IPS-20b (cell line): ENCODE measurements around the gene SSMEM1.
"Not testable (repeated sequence)": the region's sequence is repeated elsewhere in the genome, so short reads cannot be mapped to it uniquely, and the experiment has no call there.

ENCODE experiments used
- H3K27ac ChIP-seq: one replicate; pipeline ENCODE4 v1.5.1; 2013; ENCODE audit warnings: low read length
- H3K27me3 ChIP-seq: 2 replicates; pipeline ENCODE4 v1.6.1; 2013; ENCODE audit warnings: mild to moderate bottlenecking, low read length, inconsistent platforms; ENCODE audit not compliant: insufficient read depth
- H3K36me3 ChIP-seq: 2 replicates; pipeline ENCODE4 v1.6.1; 2013; ENCODE audit warnings: low read depth, mild to moderate bottlenecking, inconsistent platforms, low read length, moderate library complexity; ENCODE audit not compliant: insufficient read depth
- H3K4me1 ChIP-seq: 2 replicates; pipeline ENCODE4 v1.6.1; 2013; ENCODE audit warnings: mild to moderate bottlenecking, control low read depth, inconsistent platforms, low read length, moderate library complexity; ENCODE audit not compliant: insufficient read depth
- H3K4me3 ChIP-seq: 2 replicates; pipeline ENCODE4 v1.5.1; 2013; ENCODE audit warnings: mild to moderate bottlenecking, low read length, inconsistent platforms
- H3K9ac ChIP-seq: 2 replicates; pipeline ENCODE4 v1.6.1; 2013; ENCODE audit warnings: low read depth, mild to moderate bottlenecking, inconsistent platforms, low read length, moderate library complexity
- H3K9me3 ChIP-seq: 2 replicates; pipeline ENCODE4 v1.6.1; 2013; ENCODE audit warnings: mild to moderate bottlenecking, low read depth, low read length, inconsistent platforms; ENCODE audit not compliant: insufficient read depth

Gene SSMEM1

DNA sequence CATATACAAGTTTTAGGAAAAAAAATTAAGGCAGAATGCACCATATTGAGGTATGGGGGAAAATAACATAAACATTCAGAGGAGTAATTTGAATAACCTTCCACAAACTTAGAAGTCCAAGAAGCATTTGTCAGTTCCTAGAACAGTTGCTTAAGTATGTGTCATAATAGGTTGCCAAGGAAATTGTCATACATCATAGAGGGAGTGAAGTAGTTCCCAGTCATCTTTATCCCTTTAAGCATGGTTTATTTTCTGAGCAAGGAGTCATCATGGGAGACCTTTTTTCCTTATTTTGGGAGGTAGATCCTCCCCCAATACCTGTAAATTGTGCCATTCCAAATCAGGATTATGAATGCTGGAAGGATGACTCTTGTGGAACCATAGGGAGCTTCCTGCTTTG, at the start of gene SSMEM1:
Gene SSMEM1 (plus strand): TSS at position 219 of the 400 bp plus-strand sequence. CDS start 51 bp downstream, at position 270.
- no peaks in the 10 kb centered on the region for H3K27me3 ChIP-seq

DNA sequence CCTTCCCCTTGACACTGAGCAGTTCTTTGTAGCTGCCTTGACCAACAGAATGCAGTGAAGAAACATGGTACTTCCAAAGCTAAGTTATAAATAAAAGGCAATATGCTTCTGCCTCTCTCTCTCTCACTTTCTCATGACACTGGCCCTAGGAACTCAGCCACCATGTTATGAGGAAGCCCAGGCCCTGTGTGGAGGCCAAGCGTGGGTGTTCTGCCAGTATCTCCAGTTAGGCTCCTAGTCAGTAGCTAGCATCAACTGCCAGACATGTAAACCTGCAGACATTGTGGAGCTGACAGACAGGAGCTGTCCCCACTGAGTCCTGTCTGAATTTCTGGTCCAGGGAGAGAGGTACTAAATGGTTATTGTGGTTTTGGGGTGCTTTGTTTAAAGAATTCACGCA, 47.6 kb upstream of the SSMEM1 start:
- H3K9ac ChIP-seq, result no peak overlapping the region

More for the DNA sequence above, at the start of gene SSMEM1:
- Histone ChIP-seq H3K9ac (no peak within 1 kb of the TSS), H3K4me3 (no peak within 1 kb of the TSS), H3K4me1 (no peaks in the 10 kb centered on the region; the same call in 1 of the 2 replicates), H3K36me3 (peaks cover 13% of the 10 kb centered on the region), H3K9me3 (no peaks in the 10 kb centered on the region), H3K27ac (no peak within 1 kb of the TSS)

DNA sequence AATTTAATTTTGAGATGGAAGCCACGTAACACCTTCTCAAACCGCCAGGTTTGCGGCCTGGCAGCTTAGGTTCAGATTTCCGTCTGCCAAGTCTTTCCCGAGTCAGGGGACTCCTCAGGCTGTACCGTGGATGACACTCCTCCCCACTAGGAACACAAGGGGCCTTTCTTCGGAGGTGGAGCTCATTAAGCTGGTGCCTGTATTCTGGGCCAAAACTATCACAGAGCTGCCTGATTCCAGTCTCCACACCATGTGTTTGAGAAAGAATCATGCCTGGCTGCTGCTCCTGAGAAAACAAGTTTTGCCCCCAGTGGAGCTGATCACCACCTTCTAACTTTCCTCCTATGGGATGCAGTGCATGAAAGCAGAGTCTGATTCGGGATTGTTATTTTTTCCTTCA, 47.2 kb upstream of the SSMEM1 start:
- no peaks in the 10 kb centered on the region for H3K27me3 ChIP-seq
- no peak overlapping the region for H3K27ac ChIP-seq
- H3K4me3 ChIP-seq, result no peak overlapping the region
- H3K9ac ChIP-seq, result no peak overlapping the region
- peaks cover 49% of the 10 kb centered on the region for H3K36me3 ChIP-seq
- H3K4me1 ChIP-seq, result no peaks in the 10 kb centered on the region
- H3K9me3 ChIP-seq, result peaks cover 10% of the 10 kb centered on the region; the same call in 1 of the 2 replicates

More for the DNA sequence above, 47.6 kb upstream of the SSMEM1 start:
- Histone ChIP-seq H3K9me3 (peaks cover 10% of the 10 kb centered on the region; the same call in 1 of the 2 replicates), H3K27ac (no peak overlapping the region), H3K27me3 (no peaks in the 10 kb centered on the region), H3K4me1 (no peaks in the 10 kb centered on the region), H3K36me3 (peaks cover 45% of the 10 kb centered on the region), H3K4me3 (no peak overlapping the region)

DNA sequence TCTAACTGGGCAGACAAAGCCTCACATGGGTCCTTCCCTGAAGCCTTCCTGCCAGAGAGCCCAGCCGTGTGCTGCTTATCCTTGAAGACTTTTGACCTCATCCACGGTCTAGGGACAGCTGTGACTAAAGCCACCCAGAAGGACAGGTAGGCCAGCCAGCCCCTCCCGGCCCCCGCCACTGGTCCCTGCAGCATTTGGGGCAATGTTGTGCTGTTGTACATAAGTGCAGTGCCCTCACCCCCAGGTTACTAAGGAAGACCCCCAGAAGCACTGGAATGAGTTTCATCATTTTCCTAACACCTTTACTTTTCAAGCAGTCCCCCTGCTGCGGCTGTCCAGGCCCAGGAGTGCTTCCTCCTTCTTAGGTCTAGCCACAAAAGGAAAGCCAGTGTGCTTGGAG, 45.5 kb upstream of the SSMEM1 start:
- no peak overlapping the region for H3K4me3 ChIP-seq
- H3K36me3 ChIP-seq, result peaks cover 67% of the 10 kb centered on the region
- no peak overlapping the region for H3K27ac ChIP-seq
- H3K27me3 ChIP-seq, result no peaks in the 10 kb centered on the region
- peaks cover 3% of the 10 kb centered on the region; the same call in 1 of the 2 replicates for H3K9me3 ChIP-seq
- no peak overlapping the region for H3K9ac ChIP-seq
- H3K4me1 ChIP-seq, result no peaks in the 10 kb centered on the region

GRCh38 chr7:130174237-130174959, 33.3 kb upstream of the SSMEM1 start:
- no peak overlapping the region for H3K4me3 ChIP-seq
- no peak overlapping the region for H3K27ac ChIP-seq
- H3K36me3 ChIP-seq, result peaks cover 76% of the 10 kb centered on the region
- no peaks in the 10 kb centered on the region for H3K9me3 ChIP-seq
- H3K4me1 ChIP-seq, result no peaks in the 10 kb centered on the region
- no peaks in the 10 kb centered on the region for H3K27me3 ChIP-seq
- no peak overlapping the region for H3K9ac ChIP-seq

DNA sequence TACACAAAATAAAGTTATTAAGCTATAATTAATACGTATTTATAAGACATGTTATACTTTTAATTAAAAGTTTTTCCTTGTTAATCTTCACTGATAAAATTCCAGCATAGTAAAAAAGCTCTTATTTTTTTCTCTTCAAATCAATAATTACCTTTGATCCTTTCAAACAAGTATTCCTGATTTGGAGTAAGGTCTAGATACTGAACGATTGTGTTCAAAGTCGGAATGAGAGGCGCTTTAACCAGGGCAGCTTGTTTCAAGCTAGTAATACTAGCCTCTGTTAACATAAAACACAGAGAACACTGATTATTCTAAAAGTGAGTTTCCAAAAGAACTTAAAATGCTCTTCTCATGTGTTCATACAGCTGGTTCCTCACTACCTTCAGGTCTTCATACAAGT, 29.4 kb upstream of the SSMEM1 start:
- Histone ChIP-seq H3K36me3 (peaks cover 79% of the 10 kb centered on the region), H3K9me3 (no peaks in the 10 kb centered on the region), H3K4me3 (no peak overlapping the region), H3K27me3 (no peaks in the 10 kb centered on the region), H3K27ac (no peak overlapping the region), H3K4me1 (no peaks in the 10 kb centered on the region), H3K9ac (no peak overlapping the region)

GRCh38 chr7:130179631-130180030, 28.0 kb upstream of the SSMEM1 start:
- Histone ChIP-seq H3K36me3 (peaks cover 79% of the 10 kb centered on the region), H3K9ac (no peak overlapping the region), H3K4me3 (no peak overlapping the region), H3K4me1 (no peaks in the 10 kb centered on the region), H3K27me3 (no peaks in the 10 kb centered on the region), H3K9me3 (no peaks in the 10 kb centered on the region), H3K27ac (no peak overlapping the region)

DNA sequence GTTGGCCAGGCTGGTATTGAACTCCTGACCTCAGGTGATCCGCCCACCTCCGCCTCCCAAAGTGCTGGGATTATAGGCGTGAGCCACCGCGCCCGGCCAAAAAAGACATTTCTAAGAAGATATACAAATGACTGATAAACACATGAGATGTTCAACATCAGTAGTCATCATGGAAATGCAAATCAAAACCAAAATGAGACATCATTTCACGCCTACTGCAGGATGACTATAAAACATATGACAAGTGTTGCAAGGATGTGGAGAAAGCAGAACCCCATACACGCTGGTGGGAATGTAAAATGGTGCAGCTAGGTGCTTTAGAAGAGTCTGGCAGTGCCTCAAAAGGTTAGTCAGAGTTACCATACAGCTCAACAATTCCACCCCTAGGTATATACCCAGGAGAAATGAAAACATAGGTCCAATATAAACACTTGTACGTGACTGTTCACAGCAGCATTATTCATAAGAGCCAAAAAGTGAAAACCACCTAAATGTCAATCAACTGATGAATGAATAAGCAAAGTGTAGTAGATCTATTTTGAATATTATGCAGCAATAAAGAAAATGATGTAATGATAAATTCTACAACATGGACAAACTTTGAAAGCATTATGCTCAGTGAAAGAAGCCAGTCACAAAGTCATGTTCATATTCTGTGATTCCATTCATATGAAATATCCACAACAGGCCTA, 26.9 kb upstream of the SSMEM1 start:
- H3K4me3 ChIP-seq, result no peak overlapping the region
- H3K36me3 ChIP-seq, result peaks cover 80% of the 10 kb centered on the region
- H3K4me1 ChIP-seq, result no peaks in the 10 kb centered on the region
- no peaks in the 10 kb centered on the region for H3K27me3 ChIP-seq
- no peak overlapping the region for H3K27ac ChIP-seq
- H3K9ac ChIP-seq, result no peak overlapping the region
- H3K9me3 ChIP-seq, result no peaks in the 10 kb centered on the region

DNA sequence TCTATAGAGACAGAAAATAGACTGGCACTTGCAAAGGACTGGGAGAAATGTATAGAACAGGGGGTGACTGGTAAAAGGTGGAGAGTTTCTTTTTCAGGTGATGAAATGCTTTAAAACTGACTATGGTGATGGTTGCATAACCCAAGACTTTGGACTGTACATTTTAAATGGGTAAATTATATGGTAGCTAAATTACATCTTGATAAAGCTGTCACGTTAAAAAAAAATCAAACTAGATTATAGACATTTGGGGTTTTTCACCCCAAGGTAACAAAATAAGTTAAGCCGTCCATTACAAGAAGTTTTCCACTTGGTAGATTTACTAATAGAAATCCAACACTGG, 26.4 kb upstream of the SSMEM1 start:
- no peaks in the 10 kb centered on the region for H3K27me3 ChIP-seq
- H3K27ac ChIP-seq, result no peak overlapping the region
- no peaks in the 10 kb centered on the region for H3K4me1 ChIP-seq
- no peaks in the 10 kb centered on the region for H3K9me3 ChIP-seq
- no peak overlapping the region for H3K9ac ChIP-seq
- no peak overlapping the region for H3K4me3 ChIP-seq
- peaks cover 85% of the 10 kb centered on the region for H3K36me3 ChIP-seq

DNA sequence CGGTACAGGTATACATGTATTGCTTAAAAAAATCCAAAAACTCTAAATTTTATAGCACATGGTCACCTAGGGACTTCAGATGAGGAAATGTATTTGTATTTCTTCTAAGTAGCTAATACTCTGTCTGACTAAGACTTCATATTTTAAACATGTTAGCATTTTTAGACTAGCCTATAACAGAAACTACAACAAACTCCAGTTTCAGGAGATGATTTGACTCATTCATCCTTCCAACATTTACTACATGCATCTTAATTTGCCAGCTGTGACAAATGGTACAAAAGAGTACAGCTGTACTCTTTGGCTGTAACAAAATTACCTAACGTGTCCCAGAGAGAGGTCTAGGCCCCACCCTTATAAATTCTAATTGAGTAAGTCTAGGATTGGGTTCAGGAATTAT, 24.7 kb upstream of the SSMEM1 start:
- Histone ChIP-seq H3K4me3 (no peak overlapping the region), H3K36me3 (peaks cover 83% of the 10 kb centered on the region)

DNA sequence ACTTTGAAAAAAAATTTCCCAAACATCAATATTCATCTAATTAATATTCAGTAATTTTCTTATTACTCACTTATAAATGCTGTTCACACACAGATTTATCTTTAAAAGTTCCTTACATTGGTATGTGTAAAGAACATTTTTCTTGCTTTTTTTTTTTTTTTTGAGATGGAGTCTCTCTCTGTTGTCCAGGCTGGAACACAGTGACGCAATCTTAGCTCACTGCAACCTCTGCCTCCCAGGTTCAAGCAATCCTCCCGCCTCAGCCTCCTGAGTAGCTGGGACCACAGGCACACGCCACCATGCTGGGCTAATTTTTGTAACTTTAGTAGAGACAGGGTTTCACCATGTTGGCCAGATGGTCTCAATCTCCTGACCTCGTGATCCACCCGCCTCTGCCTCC, 23.3 kb upstream of the SSMEM1 start:
- not testable (repeated sequence) for H3K27me3 ChIP-seq, H3K4me3 ChIP-seq, H3K4me1 ChIP-seq, H3K27ac ChIP-seq, H3K9ac ChIP-seq, H3K9me3 ChIP-seq
- H3K36me3 ChIP-seq, result peaks cover 79% of the 10 kb centered on the region

More for the DNA sequence above, 24.7 kb upstream of the SSMEM1 start:
- H3K4me1 ChIP-seq, result no peaks in the 10 kb centered on the region
- H3K9ac ChIP-seq, result no peak overlapping the region
- H3K9me3 ChIP-seq, result no peaks in the 10 kb centered on the region
- no peak overlapping the region for H3K27ac ChIP-seq
- H3K27me3 ChIP-seq, result no peaks in the 10 kb centered on the region

DNA sequence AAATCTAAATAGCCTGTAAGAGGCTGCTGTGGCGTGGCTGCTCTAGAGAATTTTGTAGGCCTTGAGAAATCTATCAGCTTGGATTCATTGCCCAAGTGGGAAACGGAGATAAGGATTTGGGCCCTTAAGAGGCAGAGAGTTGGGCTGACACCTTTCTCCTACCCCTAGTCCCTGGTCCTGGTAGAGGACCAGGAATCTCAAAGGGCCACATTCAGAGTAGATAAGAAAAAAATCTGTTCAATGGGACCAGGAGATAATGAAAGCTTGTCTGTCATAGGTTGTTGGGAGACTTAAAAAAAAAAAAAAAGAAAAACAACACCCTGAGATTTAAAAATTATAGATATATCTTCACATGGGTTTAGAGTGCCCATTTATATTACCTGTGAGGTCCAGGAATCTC, 20.3 kb upstream of the SSMEM1 start:
- Histone ChIP-seq H3K4me3 (no peak overlapping the region), H3K27ac (no peak overlapping the region), H3K4me1 (no peaks in the 10 kb centered on the region), H3K9me3 (no peaks in the 10 kb centered on the region), H3K36me3 (peaks cover 80% of the 10 kb centered on the region), H3K9ac (no peak overlapping the region), H3K27me3 (no peaks in the 10 kb centered on the region)
